MM.1S (cell line): Measurements from ENCODE around the gene EVX1.

Source experiments
- EZH2 ChIP-seq: fragments of 300-600 bp; sonication (generic); optimal IDR thresholded peaks from 2 replicates; pipeline ENCODE3; 2017; ENCODE audit warnings: low read depth, mild to moderate bottlenecking, antibody characterized with exemption, low read length, mixed read lengths
- EZH2phosphoT487 ChIP-seq: fragments of 300-600 bp; sonication (generic); IDR thresholded peaks from 2 replicates; pipeline ENCODE4 v1.6.1; 2018; ENCODE audit warnings: antibody characterized with exemption, low read length
- TF ChIP-seq, protein P1 (sequence below): fragments of 300-600 bp; sonication (generic); IDR thresholded peaks from 2 replicates; pipeline ENCODE4 v1.5.1; 2016; ENCODE audit warnings: antibody characterized with exemption, low read length, mixed read lengths

DNA sequence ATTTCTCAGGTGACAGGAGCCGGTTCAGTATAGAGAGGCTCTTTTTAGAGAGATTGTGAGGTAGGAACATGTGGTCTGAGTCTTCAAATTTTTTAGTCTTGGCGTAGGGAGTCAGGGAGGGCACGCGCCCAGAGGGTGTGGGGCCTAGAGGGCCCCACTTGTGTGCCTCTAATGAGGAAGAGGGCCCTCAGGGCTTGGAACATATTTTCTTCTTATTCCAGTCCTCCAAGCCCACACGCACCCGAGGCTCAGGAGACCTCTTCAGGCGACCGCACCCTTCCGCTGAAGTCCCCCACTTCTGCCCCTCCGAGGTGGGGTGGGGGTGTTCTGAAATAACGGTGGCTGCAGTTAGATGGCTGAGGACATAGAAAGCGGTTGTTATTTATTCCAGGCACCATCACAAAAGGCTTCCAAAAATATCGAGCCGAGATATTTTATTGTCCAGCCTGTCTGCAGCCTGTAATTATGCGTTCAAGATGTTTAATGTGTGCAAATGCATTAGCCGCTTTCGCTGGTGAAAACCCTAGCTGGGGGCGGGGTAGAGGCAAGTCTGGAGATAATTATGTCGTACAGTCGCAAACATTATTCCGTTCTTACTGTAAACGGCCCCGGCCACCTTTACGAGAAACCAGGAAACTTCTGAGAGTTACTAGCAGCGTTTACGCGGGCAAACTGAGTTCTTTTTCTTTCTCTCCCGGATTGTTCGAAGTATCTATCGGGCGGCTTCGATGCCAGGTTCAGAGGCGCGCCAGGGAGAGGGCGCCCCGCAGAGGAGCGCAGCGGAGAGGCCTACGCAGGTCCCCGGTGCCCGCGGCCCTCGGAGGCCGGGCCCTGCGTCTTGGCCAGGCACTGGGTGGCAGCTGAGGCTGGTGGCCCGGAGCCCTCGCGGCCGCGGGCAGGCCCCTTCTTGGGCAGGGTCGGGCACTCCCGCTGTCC lies 29.8 kb upstream of the EVX1 start:
- TF ChIP-seq, protein P1, sequence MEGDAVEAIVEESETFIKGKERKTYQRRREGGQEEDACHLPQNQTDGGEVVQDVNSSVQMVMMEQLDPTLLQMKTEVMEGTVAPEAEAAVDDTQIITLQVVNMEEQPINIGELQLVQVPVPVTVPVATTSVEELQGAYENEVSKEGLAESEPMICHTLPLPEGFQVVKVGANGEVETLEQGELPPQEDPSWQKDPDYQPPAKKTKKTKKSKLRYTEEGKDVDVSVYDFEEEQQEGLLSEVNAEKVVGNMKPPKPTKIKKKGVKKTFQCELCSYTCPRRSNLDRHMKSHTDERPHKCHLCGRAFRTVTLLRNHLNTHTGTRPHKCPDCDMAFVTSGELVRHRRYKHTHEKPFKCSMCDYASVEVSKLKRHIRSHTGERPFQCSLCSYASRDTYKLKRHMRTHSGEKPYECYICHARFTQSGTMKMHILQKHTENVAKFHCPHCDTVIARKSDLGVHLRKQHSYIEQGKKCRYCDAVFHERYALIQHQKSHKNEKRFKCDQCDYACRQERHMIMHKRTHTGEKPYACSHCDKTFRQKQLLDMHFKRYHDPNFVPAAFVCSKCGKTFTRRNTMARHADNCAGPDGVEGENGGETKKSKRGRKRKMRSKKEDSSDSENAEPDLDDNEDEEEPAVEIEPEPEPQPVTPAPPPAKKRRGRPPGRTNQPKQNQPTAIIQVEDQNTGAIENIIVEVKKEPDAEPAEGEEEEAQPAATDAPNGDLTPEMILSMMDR = no peak
- TF ChIP-seq EZH2 (no peak), EZH2phosphoT487 (no peak)
